Smooth muscle cell (in vitro differentiated cells): Measurements from ENCODE around the gene AK5. TPM values are rescaled to one million over a fixed set of nuclear protein-coding genes. Genes with fewer than 3 reads are reported as not detected.

Experiments
- DNase-seq: peaks from one replicate; lab custom pipeline; 2025; ENCODE audit not compliant: unreplicated experiment; lab: John Stamatoyannopoulos, UW
- H2AFZ ChIP-seq: fragments of 200-600 bp; sonication (generic); 2 replicates; pipeline ENCODE4 v1.6.0; 2016; ENCODE audit warnings: antibody characterized with exemption, low read depth, mild to moderate bottlenecking
- H3F3A ChIP-seq: fragments of 200-600 bp; sonication (generic); 2 replicates; pipeline ENCODE4 v1.6.0; 2017; ENCODE audit warnings: antibody characterized with exemption, low read depth
- H3K27ac ChIP-seq: fragments of 200-600 bp; sonication (generic); 2 replicates; pipeline ENCODE4 v1.5.1; 2016; ENCODE audit warnings: low read depth, mild to moderate bottlenecking
- H3K27me3 ChIP-seq: fragments of 200-600 bp; sonication (generic); 2 replicates; pipeline ENCODE4 v1.6.1; 2016; ENCODE audit warnings: low read depth, mild to moderate bottlenecking
- H3K36me3 ChIP-seq: fragments of 200-600 bp; sonication (generic); 2 replicates; pipeline ENCODE4 v1.5.1; 2016; ENCODE audit warnings: low read depth
- H3K4me1 ChIP-seq: fragments of 200-600 bp; sonication (generic); 2 replicates; pipeline ENCODE4 v1.5.1; 2016; ENCODE audit warnings: low read depth
- H3K4me2 ChIP-seq: fragments of 200-600 bp; sonication (generic); 2 replicates; pipeline ENCODE4 v1.6.0; 2016; ENCODE audit warnings: mild to moderate bottlenecking
- H3K4me3 ChIP-seq: fragments of 200-600 bp; sonication (generic); 2 replicates; pipeline ENCODE4 v1.5.1; 2016; ENCODE audit warnings: mild to moderate bottlenecking
- H3K79me2 ChIP-seq: fragments of 200-600 bp; sonication (generic); 2 replicates; pipeline ENCODE4 v1.6.0; 2016; ENCODE audit warnings: low read depth, mild to moderate bottlenecking
- H3K9ac ChIP-seq: fragments of 200-600 bp; sonication (generic); 2 replicates; pipeline ENCODE4 v1.6.0; 2016; ENCODE audit warnings: low read depth
- H3K9me3 ChIP-seq: fragments of 200-600 bp; sonication (generic); replicated peaks from 2 replicates; pipeline ENCODE4 v1.5.1; 2016; ENCODE audit warnings: low read depth
- H4K20me1 ChIP-seq: fragments of 200-600 bp; sonication (generic); 2 replicates; pipeline ENCODE4 v1.6.0; 2016; ENCODE audit warnings: low read depth
- WGBS: methylation state at CpG from one replicate; pipeline ENCODE4 v1.1.7; 2016; ENCODE audit warnings: low lambda C conversion rate; 5-methylcytosine and 5-hydroxymethylcytosine counted together
- polyA plus RNA-seq: library from polyadenylated mRNA; unstranded; fragments of >200 nt; fragmentation: Nextera tagmentation; extraction: Ambion mirVana; gene quantifications from 2 replicates; pipeline ENCODE4 v1.2.1, GENCODE V29; 2016
- total RNA-seq: library from RNA; depleted of rRNA; stranded (reverse); fragments of >200 nt; gene quantifications from 2 replicates; pipeline ENCODE4 v1.2.3, GENCODE V29; 2014
- TF ChIP-seq, protein P1 (sequence below): fragments of 200-600 bp; sonication (generic); IDR thresholded peaks from 2 replicates; pipeline ENCODE4 v1.5.1; 2017; ENCODE audit warnings: borderline replicate concordance, mild to moderate bottlenecking, antibody characterized with exemption; ENCODE audit not compliant: insufficient read depth, poor library complexity, severe bottlenecking

Gene AK5
- total and polyA plus RNA-seq, 2 experiments from 2014 or later = 0.43 TPM; not detected in 1

DNA sequence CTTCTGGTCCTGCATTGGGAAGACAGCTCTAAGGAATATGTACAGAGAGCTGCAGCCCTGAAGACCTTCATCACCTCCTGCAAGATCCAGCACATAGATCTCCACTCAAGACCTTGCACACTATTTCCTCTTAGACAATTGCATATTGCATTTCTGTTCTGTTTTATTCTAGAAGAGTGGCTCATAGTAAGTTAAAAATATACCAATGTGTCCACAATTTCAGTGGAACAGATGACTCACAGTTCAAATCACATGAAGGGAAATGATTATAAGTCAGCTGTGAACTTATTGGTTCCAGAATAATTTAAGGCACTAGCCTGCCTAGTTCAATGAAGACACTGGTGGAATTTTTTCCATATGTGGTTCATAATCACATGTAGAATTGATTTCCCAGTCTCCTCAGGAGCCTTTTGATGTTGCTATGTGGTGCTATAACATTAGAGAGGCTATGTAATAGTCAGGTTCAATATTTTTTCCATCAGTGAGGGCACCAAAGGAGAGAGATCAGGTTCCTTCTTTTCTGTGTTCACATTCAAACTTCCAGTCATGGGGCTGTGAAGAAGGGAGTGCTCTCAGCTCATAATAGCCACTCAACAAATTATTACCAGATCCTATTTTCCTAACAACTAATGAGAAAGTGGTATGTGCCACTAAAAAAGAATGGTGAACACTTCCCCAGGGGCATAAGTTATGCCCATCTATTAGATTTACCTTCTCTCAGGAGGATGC, 9.8 kb upstream of the AK5 start:
- no peaks in the 10 kb centered on the region for H3K36me3 ChIP-seq
- H3K79me2 ChIP-seq = no peaks in the 10 kb centered on the region
- no peak overlapping the region for H2AFZ ChIP-seq
- no peak overlapping the region for H3K4me2 ChIP-seq
- H3K4me3 ChIP-seq = no peak overlapping the region
- no peak for DNase-seq
- H3K27ac ChIP-seq = no peak overlapping the region
- no peaks in the 10 kb centered on the region for H4K20me1 ChIP-seq
- H3K9me3 ChIP-seq = no peaks in the 10 kb centered on the region
- H3K9ac ChIP-seq = no peak overlapping the region
- peaks cover 8% of the 10 kb centered on the region for H3K27me3 ChIP-seq
- no peaks in the 10 kb centered on the region for H3K4me1 ChIP-seq
- TF ChIP-seq, protein P1, sequence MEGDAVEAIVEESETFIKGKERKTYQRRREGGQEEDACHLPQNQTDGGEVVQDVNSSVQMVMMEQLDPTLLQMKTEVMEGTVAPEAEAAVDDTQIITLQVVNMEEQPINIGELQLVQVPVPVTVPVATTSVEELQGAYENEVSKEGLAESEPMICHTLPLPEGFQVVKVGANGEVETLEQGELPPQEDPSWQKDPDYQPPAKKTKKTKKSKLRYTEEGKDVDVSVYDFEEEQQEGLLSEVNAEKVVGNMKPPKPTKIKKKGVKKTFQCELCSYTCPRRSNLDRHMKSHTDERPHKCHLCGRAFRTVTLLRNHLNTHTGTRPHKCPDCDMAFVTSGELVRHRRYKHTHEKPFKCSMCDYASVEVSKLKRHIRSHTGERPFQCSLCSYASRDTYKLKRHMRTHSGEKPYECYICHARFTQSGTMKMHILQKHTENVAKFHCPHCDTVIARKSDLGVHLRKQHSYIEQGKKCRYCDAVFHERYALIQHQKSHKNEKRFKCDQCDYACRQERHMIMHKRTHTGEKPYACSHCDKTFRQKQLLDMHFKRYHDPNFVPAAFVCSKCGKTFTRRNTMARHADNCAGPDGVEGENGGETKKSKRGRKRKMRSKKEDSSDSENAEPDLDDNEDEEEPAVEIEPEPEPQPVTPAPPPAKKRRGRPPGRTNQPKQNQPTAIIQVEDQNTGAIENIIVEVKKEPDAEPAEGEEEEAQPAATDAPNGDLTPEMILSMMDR = no peak
- no peaks in the 10 kb centered on the region for H3F3A ChIP-seq

DNA sequence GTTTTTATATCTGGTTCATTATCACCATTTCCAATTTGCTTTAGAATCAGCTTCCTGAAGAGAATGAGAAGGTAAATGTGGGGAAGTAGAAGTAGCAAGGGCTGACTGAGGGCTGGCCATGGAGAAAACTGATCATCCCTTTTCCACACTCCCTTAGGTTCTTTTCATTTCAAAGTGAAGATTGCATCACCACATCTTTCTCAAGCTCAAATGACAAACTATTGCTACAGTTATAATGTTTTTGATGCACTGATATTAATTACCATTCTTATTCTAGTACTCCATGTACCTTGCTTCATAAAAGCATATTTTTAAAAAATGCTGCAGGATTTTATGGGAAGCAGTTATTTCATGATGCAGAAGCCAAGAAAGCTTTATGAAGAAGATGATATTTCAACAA, 7.9 kb upstream of the AK5 start:
- no peak for DNase-seq

DNA sequence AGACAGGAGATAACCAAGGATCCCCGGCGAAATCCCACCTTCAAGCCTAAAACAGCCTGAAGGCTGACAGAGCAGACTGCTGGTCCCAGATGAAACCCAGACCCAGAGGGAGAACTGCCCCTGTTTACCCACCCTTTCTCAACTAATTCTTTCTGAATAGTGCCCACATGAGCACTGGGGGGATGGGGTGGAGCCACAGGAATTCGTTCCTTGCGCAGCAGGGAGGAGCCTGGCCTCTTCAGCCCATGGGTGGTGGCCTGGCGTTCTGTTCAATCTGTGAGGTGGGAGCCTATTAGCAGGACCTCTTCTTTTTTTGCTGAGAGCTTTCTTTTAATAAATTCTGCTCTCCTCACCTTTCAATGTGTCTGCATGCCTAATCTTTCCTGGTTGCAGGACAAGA, 6.6 kb upstream of the AK5 start:
- H4K20me1 ChIP-seq = no peaks in the 10 kb centered on the region
- peaks cover 24% of the 10 kb centered on the region for H3K27me3 ChIP-seq
- no peak overlapping the region for H3K9ac ChIP-seq
- no peaks in the 10 kb centered on the region for H3K4me1 ChIP-seq
- H3K79me2 ChIP-seq = no peaks in the 10 kb centered on the region
- H3K4me3 ChIP-seq = no peak overlapping the region
- H3K4me2 ChIP-seq = no peak overlapping the region
- no peak overlapping the region for H2AFZ ChIP-seq
- TF ChIP-seq, protein P1 = no peak
- WGBS = 72% methylated on average over 5 of the region's 5 CpGs
- H3K36me3 ChIP-seq = no peaks in the 10 kb centered on the region
- no peaks in the 10 kb centered on the region for H3F3A ChIP-seq
- H3K27ac ChIP-seq = no peak overlapping the region
- no peak for DNase-seq
- no peaks in the 10 kb centered on the region for H3K9me3 ChIP-seq

More for the DNA sequence above, 7.9 kb upstream of the AK5 start:
- Histone ChIP-seq H3K4me3 (no peak overlapping the region), H3K27ac (no peak overlapping the region), H3K9me3 (no peaks in the 10 kb centered on the region), H3F3A (no peaks in the 10 kb centered on the region), H3K36me3 (no peaks in the 10 kb centered on the region), H4K20me1 (no peaks in the 10 kb centered on the region), H3K4me2 (no peak overlapping the region), H3K79me2 (no peaks in the 10 kb centered on the region), H3K4me1 (no peaks in the 10 kb centered on the region), H3K27me3 (peaks cover 13% of the 10 kb centered on the region), H2AFZ (no peak overlapping the region), H3K9ac (no peak overlapping the region)
- TF ChIP-seq, protein P1 = no peak

DNA sequence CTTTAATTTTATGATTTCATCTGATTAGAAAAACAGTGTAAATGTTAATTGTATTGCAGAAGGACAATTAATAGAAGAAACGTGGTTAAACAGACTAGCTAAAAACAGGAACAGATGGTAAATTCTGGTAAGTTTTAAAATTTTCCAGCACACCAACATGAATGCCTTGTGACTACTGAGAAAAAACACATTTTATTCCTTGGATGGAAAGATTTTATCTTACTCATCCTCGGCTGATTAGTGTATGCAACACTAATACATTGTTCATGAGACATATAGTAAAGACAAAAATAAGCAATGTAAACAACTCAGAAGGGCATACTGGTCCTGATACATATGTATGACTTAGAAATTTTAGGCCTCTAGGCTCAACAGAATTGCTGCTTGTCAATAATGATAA, 4.9 kb upstream of the AK5 start:
- Histone ChIP-seq H3K4me2 (no peak overlapping the region), H4K20me1 (no peaks in the 10 kb centered on the region), H3K27ac (no peak overlapping the region), H2AFZ (no peak overlapping the region), H3K79me2 (no peaks in the 10 kb centered on the region), H3K36me3 (no peaks in the 10 kb centered on the region), H3K9ac (no peak overlapping the region), H3K9me3 (no peaks in the 10 kb centered on the region), H3F3A (no peaks in the 10 kb centered on the region), H3K4me3 (no peak overlapping the region), H3K27me3 (peaks cover 41% of the 10 kb centered on the region), H3K4me1 (no peaks in the 10 kb centered on the region)
- 85% methylated on average over 2 of the region's 2 CpGs for WGBS
- no peak for DNase-seq
- TF ChIP-seq, protein P1 = no peak
